Measurements from ENCODE around the gene C9orf50.

C9orf50 gene

GRCh38 chr9:129641750-129642585 is 21.1 kb upstream of the C9orf50 start, which contains the start of gene ASB6:
Gene ASB6 (minus strand): TSS chr9:129642151. CDS start chr9:129641999, 152 bp downstream.
- H3K27me3 ChIP-seq (ENCODE audit: insufficient read depth, low read depth, severe bottlenecking): no peaks in the 10 kb centered on the region
- peak; percentile 97 for TF ChIP-seq CTCF (IDR thresholded peaks at IDR 0.05; ENCODE audit: low read depth, low read length)
- peak; percentile 99 for DNase-seq
- peak within 1 kb of the TSS; percentile 90 for H3K4me3 ChIP-seq (ENCODE audit: low read depth, low read length)
- peak within 1 kb of the TSS; percentile 50 for H3K27ac ChIP-seq
- H3K9me3 ChIP-seq (ENCODE audit: severe bottlenecking): no peaks in the 10 kb centered on the region
- H3K36me3 ChIP-seq: peaks cover 28% of the 10 kb centered on the region

GRCh38 chr9:129640871-129641749 is 20.2 kb upstream of the C9orf50 start:
- no peaks in the 10 kb centered on the region for H3K9me3 ChIP-seq (ENCODE audit: severe bottlenecking)
- H3K27me3 ChIP-seq (ENCODE audit: insufficient read depth, low read depth, severe bottlenecking): no peaks in the 10 kb centered on the region
- no peak for TF ChIP-seq CTCF (IDR thresholded peaks at IDR 0.05; ENCODE audit: low read depth, low read length)
- peaks cover 36% of the 10 kb centered on the region for H3K36me3 ChIP-seq
- H3K4me3 ChIP-seq (ENCODE audit: low read depth, low read length): peak overlapping the region; percentile 90
- H3K27ac ChIP-seq: peak overlapping the region; percentile 13
- no peak for DNase-seq

GRCh38 chr9:129640086-129640870 is 19.4 kb upstream of the C9orf50 start:
- no peak overlapping the region for H3K27ac ChIP-seq
- H3K36me3 ChIP-seq: peaks cover 43% of the 10 kb centered on the region
- no peaks in the 10 kb centered on the region for H3K27me3 ChIP-seq (ENCODE audit: insufficient read depth, low read depth, severe bottlenecking)
- no peak for TF ChIP-seq CTCF (IDR thresholded peaks at IDR 0.05; ENCODE audit: low read depth, low read length)
- peak; percentile 65 for DNase-seq
- H3K4me3 ChIP-seq (ENCODE audit: low read depth, low read length): no peak overlapping the region
- no peaks in the 10 kb centered on the region for H3K9me3 ChIP-seq (ENCODE audit: severe bottlenecking)

GRCh38 chr9:129639756-129640085 is 18.8 kb upstream of the C9orf50 start:
- H3K27ac ChIP-seq: no peak overlapping the region
- peaks cover 48% of the 10 kb centered on the region for H3K36me3 ChIP-seq
- H3K9me3 ChIP-seq (ENCODE audit: severe bottlenecking): no peaks in the 10 kb centered on the region
- no peak overlapping the region for H3K4me3 ChIP-seq (ENCODE audit: low read depth, low read length)
- DNase-seq: no peak
- no peaks in the 10 kb centered on the region for H3K27me3 ChIP-seq (ENCODE audit: insufficient read depth, low read depth, severe bottlenecking)
- TF ChIP-seq CTCF (IDR thresholded peaks at IDR 0.05; ENCODE audit: low read depth, low read length): no peak

- H3K27ac ChIP-seq: no peak overlapping the region
- no peak for TF ChIP-seq CTCF (IDR thresholded peaks at IDR 0.05; ENCODE audit: low read depth, low read length)
- H3K4me3 ChIP-seq (ENCODE audit: low read depth, low read length): no peak overlapping the region
- H3K9me3 ChIP-seq (ENCODE audit: severe bottlenecking): no peaks in the 10 kb centered on the region
- no peak for DNase-seq
- peaks cover 53% of the 10 kb centered on the region for H3K36me3 ChIP-seq
- no peaks in the 10 kb centered on the region for H3K27me3 ChIP-seq (ENCODE audit: insufficient read depth, low read depth, severe bottlenecking)
These were observed 18.2 kb upstream of the C9orf50 start for GRCh38 chr9:129639034-129639630.

Data from WERI-Rb-1 (cell line).